Activated CD8-positive, alpha-beta T cell treated with anti-CD3 and anti-CD28 coated beads for 36 hours (primary cell): ENCODE data around the gene HPCAL1. TPM values are rescaled to one million over a fixed set of nuclear protein-coding genes. Genes with fewer than 3 reads are reported as not detected.

Experiments used
- ATAC-seq: fragments of 200-7000 bp; cut with Tn5 transposase; one replicate; pipeline ENCODE4 v1.10.0; 2021; ENCODE audit warnings: mild to moderate bottlenecking, moderate library complexity
- CTCF ChIA-PET: fragments of 350-600 bp; sonication (Branson Sonifier 250); formaldehyde crosslinking; loops from one replicate; lab custom pipeline; 2021; ENCODE audit warnings: antibody characterized with exemption; lab: Charles Lee
- POLR2A ChIA-PET: fragments of 350-600 bp; sonication (Branson Sonifier 250); formaldehyde crosslinking; loops from one replicate; lab custom pipeline; 2021; ENCODE audit warnings: antibody characterized with exemption; lab: Charles Lee
- DNase-seq: peaks from one replicate; pipeline ENCODE4 v3.0.0-alpha.2; 2020
- H3K27ac Mint-ChIP-seq: one replicate; pipeline ENCODE4 v1.8.0; 2021; ENCODE audit warnings: mild to moderate bottlenecking, mixed read lengths
- H3K27me3 Mint-ChIP-seq: one replicate; pipeline ENCODE4 v1.8.0; 2021; ENCODE audit warnings: mixed read lengths
- H3K36me3 Mint-ChIP-seq: one replicate; pipeline ENCODE4 v1.8.0; 2021; ENCODE audit warnings: low read depth, mixed read lengths
- H3K4me1 Mint-ChIP-seq: one replicate; pipeline ENCODE4 v1.8.0; 2021; ENCODE audit warnings: low read depth, mixed read lengths
- H3K4me3 Mint-ChIP-seq: one replicate; pipeline ENCODE4 v1.8.0; 2021; ENCODE audit warnings: mild to moderate bottlenecking, moderate library complexity, mixed read lengths
- H3K9me3 Mint-ChIP-seq: one replicate; pipeline ENCODE4 v1.8.0; 2021; ENCODE audit warnings: mixed read lengths
- intact Hi-C: fragments of 100-400 bp; cut with micrococcal nuclease; formaldehyde crosslinking; loops from one replicate; pipeline ENCODE4 v1.10.0; 2022
- total RNA-seq, 2 experiments: library from RNA; stranded (reverse); gene quantifications; one replicate each; pipeline ENCODE4 v1.2.3, GENCODE V29; 2021
- TF ChIP-seq, protein P1 (sequence below): fragments of 200-600 bp; IDR thresholded peaks from one replicate; pipeline ENCODE4 v1.8.0; 2022; ENCODE audit warnings: antibody characterized with exemption, mild to moderate bottlenecking

The HPCAL1 gene
- total RNA-seq, 2 experiments from 2014 or later, result 166 to 170 TPM

DNA sequence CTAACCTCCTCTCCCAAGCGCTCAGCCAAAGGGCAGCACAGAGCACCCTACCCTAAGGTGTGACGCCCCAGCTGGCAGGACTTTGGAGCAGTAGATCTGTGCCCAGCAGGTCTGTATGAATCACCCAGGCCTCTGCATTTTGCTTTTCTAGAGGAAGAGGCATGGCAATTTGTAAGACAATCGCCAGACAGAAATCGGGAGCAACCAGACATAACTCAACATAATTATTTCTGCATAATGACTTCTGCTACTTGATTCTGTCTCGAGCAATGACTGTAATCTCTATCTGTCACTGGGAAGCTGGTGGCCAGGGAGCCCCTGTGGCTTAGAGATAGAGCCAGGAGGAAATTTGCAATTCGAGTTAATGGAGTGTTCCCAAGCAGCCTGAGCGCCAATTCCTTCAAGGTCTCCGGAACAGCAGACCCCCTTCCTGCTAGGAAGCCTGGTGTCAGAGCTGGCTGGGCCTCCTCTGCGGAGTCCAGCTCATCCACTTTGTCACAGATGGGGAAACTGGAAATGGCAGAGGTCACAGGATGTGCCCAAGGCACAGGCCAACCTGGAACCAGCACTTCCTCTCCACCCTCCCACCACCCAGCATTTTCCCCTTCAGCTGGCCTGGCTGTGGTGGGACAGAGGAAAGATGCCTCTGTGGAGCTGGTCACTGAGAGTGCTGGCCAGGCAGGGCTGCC is 90.4 kb downstream of the HPCAL1 start:
- peaks cover 13% of the 10 kb centered on the region for H3K36me3 Mint-ChIP-seq

DNA sequence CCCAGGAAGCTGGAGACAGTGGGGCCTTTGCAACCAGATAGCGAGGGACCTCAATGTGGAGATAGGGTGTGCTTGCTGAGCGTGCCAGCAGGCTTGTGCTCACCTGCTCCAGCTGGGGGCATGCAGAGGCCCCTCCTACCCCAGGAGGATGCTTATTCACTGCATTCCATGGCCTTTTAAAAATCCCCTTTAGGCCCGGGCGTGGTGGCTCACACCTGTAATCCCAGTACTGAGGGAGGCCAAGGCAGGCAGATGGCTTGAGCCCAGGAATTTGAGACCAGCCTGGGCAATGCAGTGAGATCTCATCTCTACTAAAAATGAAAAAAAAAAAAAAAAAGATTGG is 90.9 kb downstream of the HPCAL1 start:
- ChIA-PET CTCF (interaction anchor here (1.1 kb wide), 1 partner anchor 15 kb away, joined by 3 read pairs; no protein-coding TSS in a partner anchor), POLR2A (interaction anchor here (0.9 to 1.3 kb wide), 2 partner anchors 9 to 11 kb away, joined by 3 read pairs; no protein-coding TSS in a partner anchor)
- intact Hi-C loops, result no loop called here
- no peak for DNase-seq
- Mint-ChIP-seq H3K27ac (no peak overlapping the region), H3K9me3 (peaks cover under 1% of the 10 kb centered on the region), H3K36me3 (peaks cover 16% of the 10 kb centered on the region), H3K4me3 (no peak overlapping the region), H3K4me1 (peaks cover 51% of the 10 kb centered on the region), H3K27me3 (no peaks in the 10 kb centered on the region)
- no peak for ATAC-seq
- TF ChIP-seq, protein P1, sequence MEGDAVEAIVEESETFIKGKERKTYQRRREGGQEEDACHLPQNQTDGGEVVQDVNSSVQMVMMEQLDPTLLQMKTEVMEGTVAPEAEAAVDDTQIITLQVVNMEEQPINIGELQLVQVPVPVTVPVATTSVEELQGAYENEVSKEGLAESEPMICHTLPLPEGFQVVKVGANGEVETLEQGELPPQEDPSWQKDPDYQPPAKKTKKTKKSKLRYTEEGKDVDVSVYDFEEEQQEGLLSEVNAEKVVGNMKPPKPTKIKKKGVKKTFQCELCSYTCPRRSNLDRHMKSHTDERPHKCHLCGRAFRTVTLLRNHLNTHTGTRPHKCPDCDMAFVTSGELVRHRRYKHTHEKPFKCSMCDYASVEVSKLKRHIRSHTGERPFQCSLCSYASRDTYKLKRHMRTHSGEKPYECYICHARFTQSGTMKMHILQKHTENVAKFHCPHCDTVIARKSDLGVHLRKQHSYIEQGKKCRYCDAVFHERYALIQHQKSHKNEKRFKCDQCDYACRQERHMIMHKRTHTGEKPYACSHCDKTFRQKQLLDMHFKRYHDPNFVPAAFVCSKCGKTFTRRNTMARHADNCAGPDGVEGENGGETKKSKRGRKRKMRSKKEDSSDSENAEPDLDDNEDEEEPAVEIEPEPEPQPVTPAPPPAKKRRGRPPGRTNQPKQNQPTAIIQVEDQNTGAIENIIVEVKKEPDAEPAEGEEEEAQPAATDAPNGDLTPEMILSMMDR, result no peak

More for the DNA sequence above, 90.4 kb downstream of the HPCAL1 start:
- no peak overlapping the region for H3K4me3 Mint-ChIP-seq
- H3K27me3 Mint-ChIP-seq, result no peaks in the 10 kb centered on the region
- TF ChIP-seq, protein P1, result no peak
- DNase-seq, result no peak
- POLR2A ChIA-PET, result interaction anchor here (0.9 to 1.3 kb wide), 2 partner anchors 10 kb away, joined by 3 read pairs; no protein-coding TSS in a partner anchor
- ATAC-seq, result no peak
- peak overlapping the region; percentile 61 for H3K27ac Mint-ChIP-seq
- intact Hi-C loops, result no loop called here
- H3K4me1 Mint-ChIP-seq, result peaks cover 56% of the 10 kb centered on the region
- CTCF ChIA-PET, result interaction anchor here (1.4 to 5.2 kb wide), 2 partner anchors 15 to 42 kb away, joined by 6 to 40 read pairs; no protein-coding TSS in a partner anchor
- H3K9me3 Mint-ChIP-seq, result no peaks in the 10 kb centered on the region

DNA sequence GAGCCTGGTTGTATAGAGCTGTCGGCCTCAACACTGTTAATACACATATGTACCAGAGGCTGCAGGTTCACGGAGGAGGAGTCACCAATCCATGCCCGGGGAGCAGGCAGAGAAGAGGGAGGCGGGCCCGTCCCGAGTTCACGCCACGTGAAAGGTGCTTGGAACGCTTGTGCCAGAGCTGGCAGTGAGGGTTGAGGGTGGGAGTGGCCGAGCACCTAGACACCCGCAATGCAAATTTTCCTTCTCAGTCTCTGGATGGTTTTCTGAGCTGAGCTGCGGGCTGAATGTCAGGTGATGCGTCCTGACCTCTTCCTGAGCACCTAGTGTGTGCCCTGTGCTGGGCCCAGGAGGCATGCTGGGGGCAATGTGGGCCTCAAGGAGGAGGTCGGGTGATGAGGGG is 93.2 kb downstream of the HPCAL1 start:
- CTCF ChIA-PET, result interaction anchor here (0.9 kb wide), 1 partner anchor 13 kb away, joined by 5 read pairs; no protein-coding TSS in a partner anchor
- intact Hi-C loops, result no loop called here
- Mint-ChIP-seq H3K36me3 (peaks cover 34% of the 10 kb centered on the region), H3K4me3 (no peak overlapping the region), H3K9me3 (peaks cover 3% of the 10 kb centered on the region), H3K27ac (peak overlapping the region; percentile 26), H3K27me3 (no peaks in the 10 kb centered on the region), H3K4me1 (peaks cover 47% of the 10 kb centered on the region)
- ATAC-seq (no peak), DNase-seq (no peak)
- POLR2A ChIA-PET, result no interaction called here
- TF ChIP-seq, protein P1, result no peak

DNA sequence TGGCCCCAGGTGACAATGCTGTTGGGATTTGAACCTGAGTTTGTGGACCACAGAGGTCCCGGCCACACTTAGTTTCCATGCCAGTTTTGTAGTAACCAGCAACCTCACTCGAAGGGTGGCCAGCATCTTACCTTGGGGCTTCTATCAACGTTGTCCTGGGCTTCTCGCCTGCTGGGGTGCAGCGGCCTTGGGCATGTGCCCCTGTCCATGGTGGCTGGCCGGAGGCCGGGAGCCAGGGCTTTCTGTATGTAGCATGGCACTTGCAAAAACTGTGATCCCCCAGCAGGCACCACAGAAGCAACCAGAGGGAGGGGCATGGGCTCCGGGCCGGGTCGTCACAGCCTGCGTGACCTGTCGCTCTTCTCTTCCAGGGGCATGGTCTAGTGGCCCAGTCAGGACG is 93.8 kb downstream of the HPCAL1 start:
- CTCF ChIA-PET, result interaction anchor here (0.9 kb wide), 1 partner anchor 12 kb away, joined by 5 read pairs; no protein-coding TSS in a partner anchor
- no peaks in the 10 kb centered on the region for H3K27me3 Mint-ChIP-seq
- H3K9me3 Mint-ChIP-seq, result peaks cover 3% of the 10 kb centered on the region
- TF ChIP-seq, protein P1, result no peak
- peak overlapping the region; percentile 7 for H3K27ac Mint-ChIP-seq
- H3K36me3 Mint-ChIP-seq, result peaks cover 40% of the 10 kb centered on the region
- POLR2A ChIA-PET, result no interaction called here
- peaks cover 50% of the 10 kb centered on the region for H3K4me1 Mint-ChIP-seq
- DNase-seq (no peak), ATAC-seq (no peak)
- no peak overlapping the region for H3K4me3 Mint-ChIP-seq
- intact Hi-C loops, result no loop called here

DNA sequence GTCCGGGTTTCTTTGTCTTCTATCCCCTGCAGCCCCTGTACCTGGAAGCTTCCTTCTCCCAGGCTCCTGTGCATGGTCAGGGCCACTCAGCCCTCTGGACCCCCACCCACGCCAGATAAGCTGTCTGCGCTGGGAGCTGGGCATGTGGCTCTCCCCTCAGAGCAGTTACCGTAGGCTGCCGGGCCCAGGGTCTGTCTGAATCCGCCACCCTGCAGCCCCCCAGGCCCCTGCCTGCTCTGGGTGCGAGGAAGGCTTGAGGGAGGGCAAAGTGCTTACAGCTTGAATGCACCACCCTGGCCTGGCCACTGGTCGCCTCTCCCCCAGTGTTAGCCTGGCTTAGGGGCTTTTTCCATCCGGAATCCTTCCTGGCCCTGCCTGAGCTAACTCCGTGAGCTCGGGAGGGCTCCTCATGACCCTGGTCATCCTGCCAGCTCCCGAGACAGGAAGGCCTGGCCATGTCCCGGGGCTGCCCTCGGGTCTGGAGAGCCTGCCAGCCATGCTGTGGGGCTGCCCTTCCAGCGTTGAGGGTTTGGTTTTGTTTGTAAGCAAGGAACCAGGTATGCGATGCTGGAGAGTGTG is 94.7 kb downstream of the HPCAL1 start:
- CTCF ChIA-PET, result interaction anchor here (2.1 kb wide), 1 partner anchor 11 kb away, joined by 8 read pairs; no protein-coding TSS in a partner anchor

More for the DNA sequence above, 94.7 kb downstream of the HPCAL1 start:
- Mint-ChIP-seq H3K36me3 (peaks cover 41% of the 10 kb centered on the region), H3K9me3 (peaks cover 3% of the 10 kb centered on the region), H3K4me3 (no peak overlapping the region), H3K27ac (no peak overlapping the region), H3K27me3 (no peaks in the 10 kb centered on the region), H3K4me1 (peaks cover 52% of the 10 kb centered on the region)
- DNase-seq (no peak), ATAC-seq (no peak)
- POLR2A ChIA-PET, result no interaction called here
- intact Hi-C loops, result no loop called here
- TF ChIP-seq, protein P1, result no peak
